Heart left ventricle (tissue), 13 donors: ENCODE results near the gene ELAVL1.

Experiments
- POLR2A ChIP-seq, 2 donors: fragments of 450-650 bp; IDR thresholded peaks; one replicate each; pipeline ENCODE4 v1.6.1; 2017; ENCODE audit warnings: antibody characterized with exemption in 2 of 2, mild to moderate bottlenecking in 2 of 2, moderate library complexity in 2 of 2
- TF ChIP-seq, protein P1 (sequence below), 12 donors: fragments of 200-600 bp; sonication (generic) in 4 of 12; IDR thresholded peaks; one replicate each; pipeline versions ENCODE4 v1.5.0 to v1.8.0; 2018 to 2022; ENCODE audit warnings: antibody characterized with exemption in 12 of 12, mild to moderate bottlenecking in 5 of 12
- donor health status: ischemic (EF 13 %, LVEDD 7.1; RV severe dilation, severe dysfunction).
- donor health status: DM: no; HTN: yes; CAD: no.
- donor health status: DM: no; HTN: no; CAD: no.
- donor health status: ischemic (EF 25% LVEDD 6.9; RV normal size, moderate dysfunction).
- donor health status: ischemic (EF 25% LVEDD 5.7; RV mildly dilated, moderate dysfunction).
- donor health status: ischemic (EF 35%, LVEDD 5.7; RV mildly dilated, moderate dysfunction).
- donor health status: nonischemic (EF 11% LVEDD 7.7; RV severe dilation, severe dysfunction).
- donor health status: DM: yes; HTN: yes; CAD: no.
- donor health status: PGD.
- donor health status: ischemic (EF 29% LVEDD 5.4; RV normal size, mild dysfunction).
- donor health status: nonischemic (EF 23%, LVEDD 6.1; RV moderate dilation, normal function).

DNA sequence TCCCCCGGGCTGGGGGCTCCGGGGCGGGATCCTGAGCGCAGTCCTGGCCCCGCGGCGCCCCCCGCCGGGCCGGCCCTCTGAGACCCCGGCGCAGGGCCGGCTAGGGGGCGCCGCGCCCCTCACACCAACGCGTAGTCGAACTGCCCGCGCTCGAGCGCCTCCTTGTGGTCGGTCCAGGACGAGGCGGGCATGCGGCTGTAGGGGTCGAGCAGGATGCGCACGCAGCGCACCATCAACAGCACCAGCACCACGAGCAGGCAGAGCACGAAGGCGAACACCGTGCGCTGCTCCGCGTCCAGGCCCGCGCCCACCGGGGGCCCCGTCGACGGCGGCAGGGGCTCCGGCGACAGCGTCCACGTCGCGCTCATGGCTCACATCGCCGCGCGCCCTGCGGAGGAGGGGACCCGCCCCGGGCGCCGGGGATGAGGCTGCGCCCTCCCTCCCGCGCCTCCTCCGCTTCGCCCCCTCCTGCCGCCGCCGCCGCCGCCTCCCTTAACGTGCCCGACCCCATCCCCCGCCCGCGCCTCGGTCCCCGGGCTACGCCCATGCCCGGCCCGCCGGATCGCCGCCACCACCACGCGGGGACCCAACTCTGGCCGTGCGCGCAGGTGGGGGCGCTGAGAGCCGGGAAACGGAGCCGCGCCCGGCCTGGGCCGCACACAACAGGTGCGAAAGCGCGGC is 80.1 kb downstream of the ELAVL1 start:
- TF ChIP-seq, protein P1, sequence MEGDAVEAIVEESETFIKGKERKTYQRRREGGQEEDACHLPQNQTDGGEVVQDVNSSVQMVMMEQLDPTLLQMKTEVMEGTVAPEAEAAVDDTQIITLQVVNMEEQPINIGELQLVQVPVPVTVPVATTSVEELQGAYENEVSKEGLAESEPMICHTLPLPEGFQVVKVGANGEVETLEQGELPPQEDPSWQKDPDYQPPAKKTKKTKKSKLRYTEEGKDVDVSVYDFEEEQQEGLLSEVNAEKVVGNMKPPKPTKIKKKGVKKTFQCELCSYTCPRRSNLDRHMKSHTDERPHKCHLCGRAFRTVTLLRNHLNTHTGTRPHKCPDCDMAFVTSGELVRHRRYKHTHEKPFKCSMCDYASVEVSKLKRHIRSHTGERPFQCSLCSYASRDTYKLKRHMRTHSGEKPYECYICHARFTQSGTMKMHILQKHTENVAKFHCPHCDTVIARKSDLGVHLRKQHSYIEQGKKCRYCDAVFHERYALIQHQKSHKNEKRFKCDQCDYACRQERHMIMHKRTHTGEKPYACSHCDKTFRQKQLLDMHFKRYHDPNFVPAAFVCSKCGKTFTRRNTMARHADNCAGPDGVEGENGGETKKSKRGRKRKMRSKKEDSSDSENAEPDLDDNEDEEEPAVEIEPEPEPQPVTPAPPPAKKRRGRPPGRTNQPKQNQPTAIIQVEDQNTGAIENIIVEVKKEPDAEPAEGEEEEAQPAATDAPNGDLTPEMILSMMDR (IDR thresholded peaks at IDR 0.05), result peak; percentile 69 to 90 (median 78)
- TF ChIP-seq POLR2A (IDR thresholded peaks at IDR 0.05), result no peak
